ENCODE data around the gene GRIP1. TPM values are rescaled to one million over a fixed set of nuclear protein-coding genes. Genes with fewer than 3 reads are reported as not detected.

The GRIP1 gene
- total and polyA plus RNA-seq, 2 experiments from 2014 or later, result 5.1 to 13.7 TPM

GRCh38 chr12:66491853-66492252 is 187.0 kb downstream of the GRIP1 start:
- Mint-ChIP-seq H3K27me3 (ENCODE audit: insufficient read depth, low read depth, poor library complexity) (peaks cover 4% of the 10 kb centered on the region), H3K9me3 (no peaks in the 10 kb centered on the region; the same call in 2 of the 3 replicates), H3K36me3 (ENCODE audit: low read depth) (no peaks in the 10 kb centered on the region; the same call in 2 of the 3 replicates), H3K4me1 (peaks cover 42% of the 10 kb centered on the region), H3K4me3 (no peak overlapping the region), H3K27ac (no peak overlapping the region)
- Histone ChIP-seq H3K79me2 (replicated peaks; ENCODE audit: insufficient read depth) (no peaks in the 10 kb centered on the region), H3K4me2 (0 out of 2 replicates have a peak overlapping the region, but pooled peaks have one; percentile 7), H3F3A (replicated peaks; ENCODE audit: low read depth) (0 out of 2 replicates have a peak, but pooled peaks cover 7% of the 10 kb centered on the region), H3K27ac (ENCODE audit: low read depth) (0 out of 2 replicates have a peak overlapping the region, but pooled peaks have one; percentile 24), H4K20me1 (replicated peaks; ENCODE audit: insufficient read depth) (no peaks in the 10 kb centered on the region), H3K4me1 (ENCODE audit: insufficient read depth) (peaks cover 39% of the 10 kb centered on the region), H3K27me3 (ENCODE audit: insufficient read depth) (no peaks in the 10 kb centered on the region), H2AFZ (no peak overlapping the region), H3K9me2 (ENCODE audit: insufficient read depth) (peaks cover 7% of the 10 kb centered on the region; the same call in 1 of the 2 replicates), H3K36me3 (ENCODE audit: insufficient read depth) (no peaks in the 10 kb centered on the region; the same call in 1 of the 2 replicates), H3K4me3 (no peak overlapping the region)
- DNase-seq (ENCODE audit: low spot score) (no peak), ATAC-seq (no peak)
- TF ChIP-seq ETS1 (IDR thresholded peaks at IDR 0.05) (no peak), POLR2AphosphoS5 (IDR thresholded peaks at IDR 0.05; ENCODE audit: low read depth) (no peak), CTCF (conservative IDR thresholded peaks at IDR 0.05; ENCODE audit: low read depth in 2 of 2) (no peak), STAT1 (IDR thresholded peaks at IDR 0.05; ENCODE audit: unreplicated experiment) (no peak), REST (IDR thresholded peaks at IDR 0.05; ENCODE audit: unreplicated experiment) (no peak), CREB1 (CRISPR knock-in tag; IDR thresholded peaks at IDR 0.05; ENCODE audit: low read depth) (no peak)

GRCh38 chr12:66482351-66483203 is 196.3 kb downstream of the GRIP1 start:
- no peak overlapping the region for H3K27ac Mint-ChIP-seq
- H3K36me3 Mint-ChIP-seq (ENCODE audit: low read depth), result peaks cover 24% of the 10 kb centered on the region
- no peak for TF ChIP-seq ZNF462 (CRISPR knock-in tag; IDR thresholded peaks at IDR 0.05)

More at GRCh38 chr12:66482351-66483203, 196.3 kb downstream of the GRIP1 start:
- Histone ChIP-seq H3F3A (replicated peaks; ENCODE audit: low read depth) (no peaks in the 10 kb centered on the region), H3K4me3 (no peak overlapping the region), H3K27me3 (ENCODE audit: insufficient read depth) (no peaks in the 10 kb centered on the region), H4K20me1 (replicated peaks; ENCODE audit: insufficient read depth) (no peaks in the 10 kb centered on the region), H3K4me1 (ENCODE audit: insufficient read depth) (peaks cover 17% of the 10 kb centered on the region; the same call in 1 of the 2 replicates), H3K79me2 (replicated peaks; ENCODE audit: insufficient read depth) (no peaks in the 10 kb centered on the region), H3K9me2 (ENCODE audit: insufficient read depth) (peaks cover 4% of the 10 kb centered on the region; the same call in 1 of the 2 replicates), H3K4me2 (peak overlapping the region; percentile 9; the same call in 1 of the 2 replicates), H3K36me3 (ENCODE audit: insufficient read depth) (no peaks in the 10 kb centered on the region; the same call in 1 of the 2 replicates), H2AFZ (no peak overlapping the region), H3K27ac (ENCODE audit: low read depth) (no peak overlapping the region)
- H3K4me3 Mint-ChIP-seq, result no peak overlapping the region
- DNase-seq (ENCODE audit: low spot score), result no peak
- peaks cover 8% of the 10 kb centered on the region; the same call in 2 of the 3 replicates for H3K4me1 Mint-ChIP-seq
- no peak for ATAC-seq
- no peaks in the 10 kb centered on the region for H3K27me3 Mint-ChIP-seq (ENCODE audit: insufficient read depth, low read depth, poor library complexity)
- peaks cover 34% of the 10 kb centered on the region for H3K9me3 Mint-ChIP-seq
